ENCODE measurements around the gene AUH. TPM values are rescaled to one million over a fixed set of nuclear protein-coding genes. Genes with fewer than 3 reads are reported as not detected.

The AUH gene
- total RNA-seq, 2 donors from 2014 or later, result 23.0 to 23.5 TPM

- Histone ChIP-seq H3K27me3 (ENCODE audit: control insufficient read depth, insufficient read depth, low read length, poor library complexity, severe bottlenecking) (no peaks in the 10 kb centered on the region), H3K4me1 (ENCODE audit: control insufficient read depth, insufficient read depth, low read length) (no peaks in the 10 kb centered on the region), H3K9ac (ENCODE audit: extremely low read depth, low read length, poor library complexity, severe bottlenecking) (no peak overlapping the region), H3K36me3 (ENCODE audit: control insufficient read depth, insufficient read depth, low read length) (no peaks in the 10 kb centered on the region), H3K27ac (ENCODE audit: low read depth, low read length) (no peak overlapping the region), H3K9me3 (ENCODE audit: control insufficient read depth, low read length) (no peaks in the 10 kb centered on the region), H3K4me3 (ENCODE audit: low read length) (no peak overlapping the region)
- 73 to 84% methylated on average over 3 of the region's 3 CpGs for WGBS, 2 experiments (ENCODE audit: insufficient coverage in 1 of 2, insufficient read length in 1 of 2)
- Mint-ChIP-seq H3K27ac (no peak overlapping the region), H3K27me3 (ENCODE audit: insufficient read depth) (no peaks in the 10 kb centered on the region), H3K4me1 (no peaks in the 10 kb centered on the region), H3K36me3 (ENCODE audit: low read depth) (peaks cover 18% of the 10 kb centered on the region), H3K4me3 (no peak overlapping the region), H3K9me3 (no peaks in the 10 kb centered on the region)
- no peak for DNase-seq
- no peak for TF ChIP-seq CTCF (conservative IDR thresholded peaks at IDR 0.05)
These were observed 79.4 kb downstream of the AUH start for GRCh38 chr9:91282292-91282691.

- no peak overlapping the region for H3K27ac Mint-ChIP-seq
- H3K9ac ChIP-seq (ENCODE audit: extremely low read depth, low read length, poor library complexity, severe bottlenecking), result no peak overlapping the region
- TF ChIP-seq CTCF (conservative IDR thresholded peaks at IDR 0.05), result no peak
These were observed 82.2 kb downstream of the AUH start for GRCh38 chr9:91279296-91280204.

GRCh38 chr9:91276513-91276912 is 85.2 kb downstream of the AUH start:
- Mint-ChIP-seq H3K4me1 (peaks cover 14% of the 10 kb centered on the region), H3K9me3 (no peaks in the 10 kb centered on the region), H3K27ac (no peak overlapping the region), H3K27me3 (ENCODE audit: insufficient read depth) (no peaks in the 10 kb centered on the region), H3K4me3 (no peak overlapping the region), H3K36me3 (ENCODE audit: low read depth) (peaks cover 3% of the 10 kb centered on the region)
- no peaks in the 10 kb centered on the region for H3K4me1 ChIP-seq (ENCODE audit: control insufficient read depth, insufficient read depth, low read length)
- H3K4me3 ChIP-seq (ENCODE audit: low read length), result no peak overlapping the region
- whole genome bisulfite sequencing, 2 experiments (ENCODE audit: insufficient coverage in 1 of 2, insufficient read length in 1 of 2), result 94% methylated on average over 3 of the region's 3 CpGs; no CpG with 5 or more reads in 1 of the 2 experiments
- no peak for DNase-seq
- no peaks in the 10 kb centered on the region for H3K36me3 ChIP-seq (ENCODE audit: control insufficient read depth, insufficient read depth, low read length)
- TF ChIP-seq CTCF (conservative IDR thresholded peaks at IDR 0.05), result no peak
- no peaks in the 10 kb centered on the region for H3K27me3 ChIP-seq (ENCODE audit: control insufficient read depth, insufficient read depth, low read length, poor library complexity, severe bottlenecking)
- no peak overlapping the region for H3K27ac ChIP-seq (ENCODE audit: low read depth, low read length)
- no peak overlapping the region for H3K9ac ChIP-seq (ENCODE audit: extremely low read depth, low read length, poor library complexity, severe bottlenecking)
- H3K9me3 ChIP-seq (ENCODE audit: control insufficient read depth, low read length), result no peaks in the 10 kb centered on the region

More at GRCh38 chr9:91279296-91280204, 82.2 kb downstream of the AUH start:
- Histone ChIP-seq H3K9me3 (ENCODE audit: control insufficient read depth, low read length) (no peaks in the 10 kb centered on the region), H3K27me3 (ENCODE audit: control insufficient read depth, insufficient read depth, low read length, poor library complexity, severe bottlenecking) (no peaks in the 10 kb centered on the region), H3K27ac (ENCODE audit: low read depth, low read length) (no peak overlapping the region), H3K4me1 (ENCODE audit: control insufficient read depth, insufficient read depth, low read length) (no peaks in the 10 kb centered on the region), H3K36me3 (ENCODE audit: control insufficient read depth, insufficient read depth, low read length) (no peaks in the 10 kb centered on the region), H3K4me3 (ENCODE audit: low read length) (no peak overlapping the region)
- 92 to 94% methylated on average over 5 to 8 of the region's 8 CpGs for WGBS, 2 experiments (ENCODE audit: insufficient coverage in 1 of 2, insufficient read length in 1 of 2)
- Mint-ChIP-seq H3K4me1 (no peaks in the 10 kb centered on the region), H3K27me3 (ENCODE audit: insufficient read depth) (no peaks in the 10 kb centered on the region), H3K9me3 (no peaks in the 10 kb centered on the region), H3K4me3 (no peak overlapping the region), H3K36me3 (ENCODE audit: low read depth) (peaks cover 9% of the 10 kb centered on the region)
- peak; percentile 52 for DNase-seq

All from endodermal cell (in vitro differentiated cells).